ENCODE measurements around the gene TRAPPC2L.

The TRAPPC2L gene

DNA sequence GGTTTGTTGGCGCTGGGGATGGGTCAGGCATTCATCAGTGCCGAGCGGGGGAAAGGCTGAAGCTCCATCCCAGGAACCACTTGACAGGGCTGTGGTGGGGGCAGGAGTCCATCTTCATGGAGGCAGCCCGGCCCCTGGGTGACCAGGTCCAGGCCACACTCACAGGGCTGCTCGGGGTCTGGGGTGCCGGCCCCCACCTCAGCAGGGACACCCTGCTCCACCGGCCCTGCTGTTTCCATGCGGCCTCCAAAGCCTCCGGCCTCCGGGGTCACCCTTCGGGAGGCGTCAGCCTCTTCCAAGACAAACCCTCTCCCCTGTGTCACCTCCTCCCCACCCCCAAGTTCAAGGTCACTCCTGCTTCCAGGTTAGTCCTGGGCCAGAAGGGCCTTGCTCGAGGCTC is 22.3 kb upstream of the TRAPPC2L start:
- TF ChIP-seq, protein P1, sequence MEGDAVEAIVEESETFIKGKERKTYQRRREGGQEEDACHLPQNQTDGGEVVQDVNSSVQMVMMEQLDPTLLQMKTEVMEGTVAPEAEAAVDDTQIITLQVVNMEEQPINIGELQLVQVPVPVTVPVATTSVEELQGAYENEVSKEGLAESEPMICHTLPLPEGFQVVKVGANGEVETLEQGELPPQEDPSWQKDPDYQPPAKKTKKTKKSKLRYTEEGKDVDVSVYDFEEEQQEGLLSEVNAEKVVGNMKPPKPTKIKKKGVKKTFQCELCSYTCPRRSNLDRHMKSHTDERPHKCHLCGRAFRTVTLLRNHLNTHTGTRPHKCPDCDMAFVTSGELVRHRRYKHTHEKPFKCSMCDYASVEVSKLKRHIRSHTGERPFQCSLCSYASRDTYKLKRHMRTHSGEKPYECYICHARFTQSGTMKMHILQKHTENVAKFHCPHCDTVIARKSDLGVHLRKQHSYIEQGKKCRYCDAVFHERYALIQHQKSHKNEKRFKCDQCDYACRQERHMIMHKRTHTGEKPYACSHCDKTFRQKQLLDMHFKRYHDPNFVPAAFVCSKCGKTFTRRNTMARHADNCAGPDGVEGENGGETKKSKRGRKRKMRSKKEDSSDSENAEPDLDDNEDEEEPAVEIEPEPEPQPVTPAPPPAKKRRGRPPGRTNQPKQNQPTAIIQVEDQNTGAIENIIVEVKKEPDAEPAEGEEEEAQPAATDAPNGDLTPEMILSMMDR (IDR thresholded peaks at IDR 0.05) = no peak
- H3K27me3 ChIP-seq = no peaks in the 10 kb centered on the region
- no peak overlapping the region for H3K4me3 ChIP-seq (ENCODE audit: low read depth in 1 of 2, low read length in 1 of 2)
- H3K36me3 ChIP-seq = peaks cover 90% of the 10 kb centered on the region
- peaks cover 15 to 17% of the 10 kb centered on the region in 2 experiments for H3K4me1 ChIP-seq (ENCODE audit: control insufficient read depth in 1 of 2, insufficient read depth in 1 of 2, low read depth in 1 of 2, low read length in 1 of 2)
- no peaks in the 10 kb centered on the region for H3K9me3 ChIP-seq
- no peak overlapping the region for H3K27ac ChIP-seq

- Histone ChIP-seq H3K4me1 (ENCODE audit: control insufficient read depth in 1 of 2, insufficient read depth in 1 of 2, low read depth in 1 of 2, low read length in 1 of 2) (peaks cover 22 to 25% of the 10 kb centered on the region in 2 experiments), H3K36me3 (peaks cover 87% of the 10 kb centered on the region), H3K9me3 (no peaks in the 10 kb centered on the region), H3K27ac (no peak overlapping the region), H3K4me3 (ENCODE audit: low read depth in 1 of 2, low read length in 1 of 2) (no peak overlapping the region), H3K27me3 (no peaks in the 10 kb centered on the region)
- TF ChIP-seq, protein P1 (IDR thresholded peaks at IDR 0.05) = no peak
These were observed 21.5 kb upstream of the TRAPPC2L start for GRCh38 chr16:88835383-88835782.

GRCh38 chr16:88835818-88836217 is 21.1 kb upstream of the TRAPPC2L start:
- Histone ChIP-seq H3K4me3 (ENCODE audit: low read depth in 1 of 2, low read length in 1 of 2) (no peak overlapping the region), H3K27me3 (no peaks in the 10 kb centered on the region), H3K4me1 (ENCODE audit: control insufficient read depth in 1 of 2, insufficient read depth in 1 of 2, low read depth in 1 of 2, low read length in 1 of 2) (peaks cover 26 to 29% of the 10 kb centered on the region in 2 experiments), H3K36me3 (peaks cover 87% of the 10 kb centered on the region), H3K9me3 (no peaks in the 10 kb centered on the region), H3K27ac (no peak overlapping the region)
- TF ChIP-seq, protein P1 (IDR thresholded peaks at IDR 0.05) = no peak

DNA sequence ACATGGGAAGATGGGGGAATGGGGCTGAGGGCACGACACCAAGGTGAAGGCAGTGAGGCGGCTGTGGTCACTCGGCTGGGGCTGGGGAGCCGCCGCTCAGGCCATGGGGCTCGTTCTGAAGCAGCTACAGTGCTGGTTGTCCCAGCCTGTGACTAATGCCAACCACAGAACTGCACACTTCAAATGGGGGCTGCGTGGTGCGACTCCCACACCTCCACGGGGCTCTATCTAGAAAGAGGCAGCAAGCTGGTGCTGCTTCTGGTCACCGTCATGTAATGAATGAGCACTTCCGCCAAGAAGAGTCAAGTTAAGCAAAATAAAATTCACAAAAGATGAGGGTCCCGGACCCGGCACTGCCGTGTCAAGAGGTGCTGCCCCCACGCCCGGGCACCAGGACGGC is 20.1 kb upstream of the TRAPPC2L start:
- Histone ChIP-seq H3K9me3 (no peaks in the 10 kb centered on the region), H3K4me1 (ENCODE audit: control insufficient read depth in 1 of 2, insufficient read depth in 1 of 2, low read depth in 1 of 2, low read length in 1 of 2) (peaks cover 36 to 39% of the 10 kb centered on the region in 2 experiments), H3K27me3 (no peaks in the 10 kb centered on the region), H3K36me3 (peaks cover 89% of the 10 kb centered on the region), H3K4me3 (ENCODE audit: low read depth in 1 of 2, low read length in 1 of 2) (no peak overlapping the region), H3K27ac (no peak overlapping the region)
- TF ChIP-seq, protein P1 (IDR thresholded peaks at IDR 0.05) = no peak

DNA sequence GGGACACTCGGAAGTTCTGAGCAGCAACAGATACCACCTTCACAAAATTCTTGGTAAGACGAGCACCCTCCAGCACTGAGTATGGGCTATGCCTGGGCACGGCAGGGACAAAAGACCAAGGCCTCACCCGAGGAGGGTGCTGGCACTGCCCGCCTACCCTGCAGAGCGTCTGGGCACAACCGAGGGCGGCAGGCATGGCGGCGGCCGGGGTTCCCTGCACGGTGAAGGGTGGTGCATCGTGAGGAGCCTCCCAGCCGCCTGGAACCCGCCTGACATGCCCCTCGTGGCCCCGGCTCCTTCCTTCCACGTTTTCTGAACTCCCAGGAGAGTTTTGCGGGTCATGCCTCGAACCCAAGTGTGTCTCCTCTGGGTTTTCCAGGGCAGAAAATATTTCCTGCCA is 19.1 kb upstream of the TRAPPC2L start:
- Histone ChIP-seq H3K4me1 (ENCODE audit: control insufficient read depth in 1 of 2, insufficient read depth in 1 of 2, low read depth in 1 of 2, low read length in 1 of 2) (peaks cover 40 to 44% of the 10 kb centered on the region in 2 experiments), H3K4me3 (ENCODE audit: low read depth in 1 of 2, low read length in 1 of 2) (no peak overlapping the region), H3K9me3 (no peaks in the 10 kb centered on the region), H3K36me3 (peaks cover 89% of the 10 kb centered on the region), H3K27ac (no peak overlapping the region), H3K27me3 (no peaks in the 10 kb centered on the region)
- TF ChIP-seq, protein P1 (IDR thresholded peaks at IDR 0.05) = no peak

- TF ChIP-seq, protein P1 (IDR thresholded peaks at IDR 0.05) = no peak
- Histone ChIP-seq H3K4me1 (ENCODE audit: control insufficient read depth in 1 of 2, insufficient read depth in 1 of 2, low read depth in 1 of 2, low read length in 1 of 2) (peaks cover 40 to 46% of the 10 kb centered on the region in 2 experiments), H3K9me3 (no peaks in the 10 kb centered on the region), H3K4me3 (ENCODE audit: low read depth in 1 of 2, low read length in 1 of 2) (no peak overlapping the region), H3K36me3 (peaks cover 95% of the 10 kb centered on the region), H3K27me3 (no peaks in the 10 kb centered on the region), H3K27ac (peak overlapping the region; percentile 86)
These were observed 18.4 kb upstream of the TRAPPC2L start for GRCh38 chr16:88838566-88838965.

All from neutrophil (primary cell).